GM12873 (cell line): ENCODE data around the gene C14orf93.

Source experiments
- TF ChIP-seq, protein P1 (sequence below): IDR thresholded peaks from 2 replicates; pipeline ENCODE4 v1.5.1; 2012; ENCODE audit warnings: low read depth, mild to moderate bottlenecking, moderate library complexity, low read length, control low read depth; ENCODE audit not compliant: insufficient read depth; ENCODE audit errors: missing control alignments

C14orf93 gene

DNA sequence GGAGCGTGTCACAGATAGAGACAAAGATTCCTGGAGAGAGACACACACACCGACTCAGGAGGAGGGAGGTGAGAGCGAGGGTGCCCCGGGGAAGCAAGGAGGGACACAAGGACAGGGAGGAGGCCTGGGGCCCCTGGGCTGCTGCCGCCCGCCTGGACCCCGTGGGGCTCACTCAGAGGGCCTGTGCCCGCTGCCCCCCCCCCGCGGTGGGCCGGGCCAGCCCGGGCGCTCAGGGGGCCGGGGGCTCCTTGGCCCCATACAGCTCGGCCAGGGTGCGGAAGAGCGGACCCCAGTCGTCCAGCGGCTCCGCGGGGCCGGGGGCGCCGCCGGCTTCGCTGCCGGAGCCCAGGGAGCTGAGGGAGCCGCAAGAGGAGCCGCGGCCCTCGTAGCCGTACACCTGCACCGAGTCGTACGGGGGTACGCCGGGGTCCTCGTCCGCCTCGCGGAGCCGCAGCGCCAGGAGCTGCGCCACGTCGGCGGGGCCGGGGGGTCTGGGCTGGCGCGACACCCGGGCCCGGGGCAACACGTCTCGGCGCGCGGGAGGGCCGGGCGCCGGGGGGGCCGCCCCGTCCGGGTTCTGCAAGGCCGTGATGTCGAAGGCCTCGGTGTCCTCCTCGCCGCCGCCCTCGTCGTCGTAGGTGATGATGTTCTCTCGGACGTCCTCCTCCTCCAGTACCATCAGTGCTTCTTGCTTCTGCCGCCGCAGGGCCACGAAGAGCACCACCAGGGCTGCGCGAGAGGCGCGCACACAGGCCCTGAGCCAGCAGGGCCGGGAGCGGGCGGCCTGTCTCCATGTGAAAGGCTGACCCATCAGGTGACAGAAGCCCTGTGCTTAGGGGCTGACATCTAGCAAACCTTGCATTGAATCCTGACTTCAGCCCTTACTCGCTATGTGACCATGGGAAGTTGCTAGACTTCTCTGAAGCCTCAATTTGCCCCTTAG, 38.1 kb upstream of the C14orf93 start:
- TF ChIP-seq, protein P1, sequence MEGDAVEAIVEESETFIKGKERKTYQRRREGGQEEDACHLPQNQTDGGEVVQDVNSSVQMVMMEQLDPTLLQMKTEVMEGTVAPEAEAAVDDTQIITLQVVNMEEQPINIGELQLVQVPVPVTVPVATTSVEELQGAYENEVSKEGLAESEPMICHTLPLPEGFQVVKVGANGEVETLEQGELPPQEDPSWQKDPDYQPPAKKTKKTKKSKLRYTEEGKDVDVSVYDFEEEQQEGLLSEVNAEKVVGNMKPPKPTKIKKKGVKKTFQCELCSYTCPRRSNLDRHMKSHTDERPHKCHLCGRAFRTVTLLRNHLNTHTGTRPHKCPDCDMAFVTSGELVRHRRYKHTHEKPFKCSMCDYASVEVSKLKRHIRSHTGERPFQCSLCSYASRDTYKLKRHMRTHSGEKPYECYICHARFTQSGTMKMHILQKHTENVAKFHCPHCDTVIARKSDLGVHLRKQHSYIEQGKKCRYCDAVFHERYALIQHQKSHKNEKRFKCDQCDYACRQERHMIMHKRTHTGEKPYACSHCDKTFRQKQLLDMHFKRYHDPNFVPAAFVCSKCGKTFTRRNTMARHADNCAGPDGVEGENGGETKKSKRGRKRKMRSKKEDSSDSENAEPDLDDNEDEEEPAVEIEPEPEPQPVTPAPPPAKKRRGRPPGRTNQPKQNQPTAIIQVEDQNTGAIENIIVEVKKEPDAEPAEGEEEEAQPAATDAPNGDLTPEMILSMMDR = no peak

DNA sequence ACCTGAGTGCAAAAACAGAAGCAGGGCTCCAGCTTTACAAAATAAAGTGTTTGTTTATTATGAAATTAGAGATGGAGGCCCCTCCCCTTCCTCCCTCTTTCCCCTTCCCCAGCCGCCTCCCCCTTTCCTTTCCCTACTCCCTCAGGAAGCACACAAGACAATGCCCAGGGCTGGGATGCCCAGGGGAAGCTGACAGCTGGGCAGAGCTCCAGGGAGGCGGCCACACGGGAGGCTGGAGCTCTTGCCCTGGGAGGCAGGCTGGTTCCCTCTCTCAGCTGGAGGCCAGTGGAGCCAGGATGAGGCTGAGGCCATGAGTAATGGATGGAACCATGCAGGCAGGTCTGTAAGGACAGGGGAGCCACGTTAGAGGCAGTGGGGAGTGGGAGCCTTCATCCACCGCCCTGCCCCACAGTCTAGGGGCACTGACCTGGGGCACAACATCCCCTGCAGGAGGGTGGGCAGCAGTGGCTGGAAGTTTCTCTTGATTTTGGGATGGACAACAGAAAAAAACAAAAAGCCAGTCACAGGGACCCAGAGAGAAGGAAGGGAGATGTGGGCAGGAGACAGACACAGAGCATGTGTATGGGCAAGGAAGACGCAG, 37.2 kb upstream of the C14orf93 start:
- TF ChIP-seq, protein P1 = no peak

DNA sequence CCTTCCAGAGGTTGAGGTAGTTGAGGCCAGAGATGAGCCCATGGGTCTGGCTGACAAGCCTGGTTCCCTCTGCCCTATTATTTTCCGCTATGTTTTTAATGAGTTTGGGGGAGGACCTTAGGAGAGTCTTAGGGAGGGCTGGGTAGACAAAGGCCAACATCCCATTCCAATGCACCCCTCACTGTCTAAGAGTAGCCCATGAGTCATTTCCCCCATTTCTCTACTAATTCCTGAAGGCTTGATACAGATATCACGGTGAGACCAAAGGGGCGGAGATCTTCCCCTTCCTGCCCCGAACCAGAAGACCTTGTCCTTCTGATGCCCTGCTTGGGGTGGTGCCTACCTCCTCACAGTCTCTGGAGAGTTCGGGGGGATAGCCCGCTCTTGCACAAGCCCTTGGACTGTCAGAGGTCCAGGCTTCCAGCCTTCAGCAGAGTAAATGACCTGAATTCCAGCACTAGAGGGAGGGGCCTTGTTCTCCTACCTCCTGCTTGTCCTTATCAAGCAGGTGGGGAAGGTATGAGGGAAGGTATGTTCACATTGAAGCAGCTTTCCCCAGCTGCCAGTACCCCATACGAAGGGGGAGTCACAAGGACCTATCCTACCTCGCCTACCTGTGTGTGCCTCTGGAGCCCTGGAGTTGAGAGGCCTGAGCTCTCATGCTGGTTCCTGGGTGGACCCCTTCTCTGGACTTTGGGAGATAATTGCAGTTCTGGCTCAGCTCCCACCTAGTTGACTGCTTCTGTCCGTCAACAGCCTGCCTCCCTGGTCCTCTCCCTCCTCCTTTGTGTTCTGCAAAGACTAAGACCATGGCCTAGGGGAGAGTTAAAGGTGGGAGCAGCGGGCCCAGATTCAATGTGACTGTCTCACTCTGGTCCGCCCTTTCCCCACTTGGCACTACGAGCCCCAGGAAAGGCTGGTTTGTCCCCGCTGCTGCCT, 35.7 kb upstream of the C14orf93 start:
- TF ChIP-seq, protein P1 = no peak

DNA sequence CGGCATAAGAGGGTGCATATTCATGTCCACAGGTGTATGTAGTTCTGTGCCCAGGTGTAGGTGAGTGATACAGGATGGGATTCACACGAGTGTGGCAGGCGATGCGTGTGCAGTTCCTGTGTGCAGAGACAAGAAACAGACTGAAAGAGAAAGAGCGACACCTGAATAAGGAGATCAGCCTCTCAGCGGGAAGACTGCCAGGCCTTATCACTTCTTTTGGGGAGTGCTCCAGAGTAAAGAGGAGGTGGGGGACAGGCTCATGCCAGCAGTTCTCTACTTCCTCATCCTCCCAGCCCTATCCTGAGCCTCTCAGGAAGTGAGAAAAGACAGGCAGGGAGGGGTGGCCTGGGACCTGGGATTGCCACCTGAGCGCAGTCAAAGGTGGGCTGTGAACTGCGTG, 34.9 kb upstream of the C14orf93 start:
- TF ChIP-seq, protein P1 = no peak

DNA sequence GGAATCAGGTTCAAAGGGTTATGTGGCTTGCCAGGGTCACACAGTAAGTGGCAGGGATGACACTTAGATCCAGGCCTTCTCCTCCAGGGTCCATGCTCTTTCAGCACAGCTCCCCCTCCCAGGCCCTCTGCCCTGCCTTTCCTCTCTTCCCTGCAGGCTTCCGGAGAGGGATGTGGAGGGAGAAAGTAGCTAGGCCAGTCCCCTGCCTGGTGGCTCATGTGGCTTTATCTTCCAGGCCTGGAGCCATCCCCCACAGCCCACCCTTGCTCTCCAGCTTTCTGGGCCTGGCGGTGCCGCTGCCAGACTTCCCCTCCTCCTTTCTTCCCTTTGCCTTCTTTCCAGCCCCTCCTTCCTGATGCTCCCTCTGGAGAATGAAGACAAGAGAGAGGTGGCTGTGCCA, 33.8 kb upstream of the C14orf93 start:
- TF ChIP-seq, protein P1 = no peak

DNA sequence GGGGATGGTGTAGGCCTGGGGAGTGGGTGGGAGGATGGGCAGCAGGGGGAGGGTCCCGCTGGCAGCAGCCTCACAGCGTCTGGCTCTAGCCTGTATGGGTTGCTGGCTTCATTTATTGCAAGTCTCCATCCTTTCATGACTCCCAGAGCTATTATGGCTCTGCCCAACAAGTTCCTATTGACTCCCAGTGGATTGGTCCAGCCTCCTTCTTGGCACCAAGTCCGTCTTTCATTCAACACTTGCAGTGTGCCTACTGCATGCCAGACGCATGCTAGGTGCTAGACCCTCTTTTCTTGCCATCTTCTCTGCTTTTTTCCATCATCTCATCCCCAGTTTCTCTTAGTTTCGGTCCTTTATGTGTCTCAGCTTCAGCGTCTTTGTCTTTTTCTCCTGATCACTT, 33.2 kb upstream of the C14orf93 start:
- TF ChIP-seq, protein P1 = no peak
